Astrocyte of the hippocampus (primary cell): ENCODE results near the gene TLR2.

Source experiments
- DNase-seq: peaks from one replicate; pipeline ENCODE4 v3.0.0; 2011; ENCODE audit warnings: low read depth, low spot score

TLR2 gene

GRCh38 chr4:153684182-153684970, at the start of gene TLR2:
Gene TLR2 (plus strand): TSS chr4:153684280. CDS start chr4:153702908, 18,628 bp downstream.
- DNase-seq = peak; percentile 59

GRCh38 chr4:153634738-153635353, 49.2 kb upstream of the TLR2 start:
- DNase-seq = peak; percentile 46

DNA sequence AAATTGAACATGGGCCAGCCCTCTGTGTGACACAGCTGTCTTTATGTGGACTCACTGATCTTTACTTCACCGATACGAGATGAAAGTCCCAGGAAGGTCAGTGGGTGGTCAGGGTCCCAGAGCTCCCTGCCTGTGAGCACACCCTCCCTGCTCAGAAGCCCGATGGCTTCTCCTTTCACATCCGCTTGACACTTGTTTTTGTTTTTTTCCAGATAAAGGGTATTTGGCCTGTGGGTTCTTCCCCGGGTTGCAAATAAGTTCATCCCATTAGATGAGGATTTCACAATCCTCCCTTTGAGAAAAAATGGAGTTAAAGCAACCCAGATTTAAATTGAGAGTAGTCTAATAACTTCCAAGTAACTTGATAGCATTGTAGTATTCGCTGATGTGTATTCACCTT, 48.2 kb upstream of the TLR2 start:
- no peak for DNase-seq

DNA sequence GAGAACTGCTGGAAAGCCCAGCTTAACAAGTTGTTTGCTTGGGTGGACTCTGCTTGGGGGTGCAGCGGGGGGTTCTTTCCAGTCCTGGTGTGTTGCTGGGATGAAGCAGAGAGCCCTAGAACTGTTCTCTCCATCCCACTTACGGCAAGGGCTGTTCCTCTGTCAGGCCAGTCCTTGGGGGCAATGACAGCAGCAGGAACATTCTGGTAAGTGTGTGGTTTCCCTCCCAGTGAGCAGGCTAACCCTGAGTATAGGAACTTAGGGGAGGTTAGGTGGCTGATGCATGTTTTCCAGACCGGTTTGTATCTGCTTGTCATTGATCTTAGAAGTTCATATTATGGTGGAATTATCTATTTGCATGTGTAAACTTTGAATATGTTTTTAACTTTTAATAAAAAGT, 46.9 kb upstream of the TLR2 start:
- DNase-seq = no peak

GRCh38 chr4:153638011-153638410, 46.1 kb upstream of the TLR2 start:
- no peak for DNase-seq

- DNase-seq = no peak
Measured at GRCh38 chr4:153638999-153639398, 45.1 kb upstream of the TLR2 start.

- DNase-seq = no peak
Measured at GRCh38 chr4:153639833-153640802, 44.0 kb upstream of the TLR2 start.

DNA sequence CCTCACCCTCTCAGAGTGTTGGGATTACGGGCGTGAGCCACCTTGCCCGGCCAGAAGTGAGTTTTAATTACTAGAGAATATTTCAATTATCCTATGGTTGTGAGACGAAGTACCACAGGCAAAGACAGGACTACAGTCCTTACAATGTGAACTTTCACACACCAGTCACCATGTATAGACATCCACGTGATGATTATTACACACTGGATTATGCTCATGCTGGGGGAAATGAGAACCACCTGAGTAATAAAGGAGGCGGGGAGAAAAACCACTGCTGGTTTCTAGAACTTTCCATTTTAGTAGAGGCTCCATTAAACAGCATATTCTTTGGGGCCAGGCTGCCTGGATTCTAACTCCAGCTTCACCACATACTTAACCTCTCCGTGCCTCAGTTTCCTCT, 42.5 kb upstream of the TLR2 start:
- no peak for DNase-seq

GRCh38 chr4:153643406-153644383, 40.4 kb upstream of the TLR2 start:
- DNase-seq = peak; percentile 50

- no peak for DNase-seq
Measured at GRCh38 chr4:153645183-153645582, 38.9 kb upstream of the TLR2 start.

DNA sequence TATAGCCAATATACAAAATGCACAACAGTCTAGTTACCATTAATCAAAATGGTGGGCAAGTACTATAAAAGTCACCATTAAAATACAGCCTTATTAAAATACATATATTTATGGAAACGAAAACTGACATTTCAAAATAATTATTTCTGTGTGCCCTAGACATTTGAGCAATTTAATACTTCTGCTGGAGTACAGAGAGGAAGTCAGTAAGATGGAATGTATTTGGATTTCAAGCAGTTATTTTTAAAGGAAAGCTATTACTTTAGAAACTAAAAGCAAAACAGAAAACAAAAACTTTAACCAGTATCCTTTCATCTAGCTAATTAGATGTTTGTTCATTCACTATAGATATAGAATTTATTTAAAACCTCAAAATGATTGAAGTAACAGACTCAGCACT, 37.8 kb upstream of the TLR2 start:
- DNase-seq = no peak

DNA sequence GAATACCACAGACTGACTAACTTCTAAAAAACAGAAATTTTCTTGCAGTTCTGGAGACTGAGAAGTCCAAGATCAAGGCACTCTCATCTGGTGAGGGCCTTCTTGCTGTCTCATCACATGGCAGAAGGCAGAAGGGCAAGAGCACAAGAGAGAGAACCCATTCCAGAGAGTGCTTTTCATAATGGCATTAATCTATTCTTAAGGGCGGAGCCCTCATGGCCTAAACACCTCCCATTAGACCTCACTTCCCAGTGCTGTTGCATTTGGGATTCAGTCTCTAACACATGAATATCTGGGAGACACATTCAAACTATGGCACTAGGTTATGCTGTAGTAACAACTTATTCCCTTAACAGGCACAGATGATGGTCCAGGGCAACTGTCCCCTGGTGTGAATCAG, 37.1 kb upstream of the TLR2 start:
- DNase-seq = no peak

- DNase-seq = no peak
Measured at GRCh38 chr4:153647975-153648374, 36.1 kb upstream of the TLR2 start.

GRCh38 chr4:153649572-153649991, 34.5 kb upstream of the TLR2 start:
- peak; percentile 23 for DNase-seq

DNA sequence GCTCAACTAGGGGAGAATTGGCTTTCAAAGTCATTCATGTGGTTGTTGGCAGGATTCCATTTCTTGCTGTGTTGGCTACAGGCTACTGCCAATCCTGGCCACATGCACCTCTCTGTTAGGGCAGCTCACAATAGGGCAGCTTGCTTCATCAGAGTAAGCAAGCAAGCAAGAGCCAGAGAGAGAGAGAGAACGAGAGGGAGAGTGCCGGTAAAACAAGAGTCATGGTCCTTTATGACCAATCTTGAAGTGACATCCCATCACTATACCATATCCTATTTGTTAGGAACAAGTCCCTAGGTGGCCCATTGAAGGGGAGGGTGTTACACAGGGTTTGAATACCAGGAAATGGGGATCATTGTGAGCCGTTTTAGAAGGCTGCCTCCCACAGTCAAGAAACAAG, 33.0 kb upstream of the TLR2 start:
- peak; percentile 76 for DNase-seq

DNA sequence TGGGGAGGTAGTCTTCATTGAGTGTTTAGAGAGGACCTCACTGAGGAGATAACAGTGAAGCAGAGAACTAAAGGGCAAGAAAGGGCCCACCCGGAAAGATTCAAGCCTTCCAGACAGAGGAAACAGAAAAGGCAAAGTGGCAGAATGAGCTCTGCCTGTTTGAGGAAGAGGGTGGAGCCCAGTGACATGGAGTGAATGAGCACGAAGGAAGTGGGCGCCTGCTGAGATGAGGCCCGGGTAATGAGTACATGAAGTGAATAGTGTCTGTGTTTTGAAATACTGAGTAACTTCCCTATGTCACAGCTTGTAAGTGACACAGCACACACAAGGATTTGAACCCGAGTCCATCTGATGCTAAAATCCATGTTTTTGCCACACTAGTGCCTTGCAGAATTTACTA, 32.5 kb upstream of the TLR2 start:
- DNase-seq = peak; percentile 10

DNA sequence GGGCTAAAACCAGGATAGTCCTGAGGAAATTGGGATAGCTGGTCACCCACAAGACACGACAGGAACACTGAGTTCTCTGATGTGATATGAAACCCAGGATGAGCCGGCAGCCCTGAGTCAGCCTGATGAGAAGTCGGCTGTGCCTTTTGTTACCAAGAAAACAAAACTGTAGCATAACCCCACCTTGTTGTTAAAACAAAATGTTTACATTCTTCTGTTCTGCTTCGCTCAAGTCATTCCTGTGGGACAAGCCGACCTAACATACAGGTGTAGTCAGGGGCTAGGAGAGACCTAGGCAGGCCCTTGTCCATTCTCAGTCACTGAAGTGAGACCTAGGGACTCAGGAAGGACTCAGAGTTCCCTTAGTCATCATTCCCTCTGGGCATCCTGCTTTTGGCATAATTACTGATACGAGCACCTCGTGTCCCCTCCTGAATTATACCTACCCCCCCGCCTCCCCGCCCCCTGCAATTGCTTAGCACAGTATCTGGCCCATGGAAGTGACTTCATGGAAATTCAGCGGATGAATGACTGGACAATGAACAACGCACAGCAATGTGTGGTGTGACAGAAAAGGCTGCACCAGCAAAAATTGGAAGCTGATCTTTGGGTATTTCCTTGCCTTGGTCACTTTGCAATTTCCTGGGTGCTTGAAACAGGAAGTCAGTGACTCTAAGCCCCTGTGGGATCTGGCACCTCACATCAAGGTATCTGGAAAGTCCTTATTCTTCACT, 31.9 kb upstream of the TLR2 start:
- DNase-seq = peak; percentile 20

DNA sequence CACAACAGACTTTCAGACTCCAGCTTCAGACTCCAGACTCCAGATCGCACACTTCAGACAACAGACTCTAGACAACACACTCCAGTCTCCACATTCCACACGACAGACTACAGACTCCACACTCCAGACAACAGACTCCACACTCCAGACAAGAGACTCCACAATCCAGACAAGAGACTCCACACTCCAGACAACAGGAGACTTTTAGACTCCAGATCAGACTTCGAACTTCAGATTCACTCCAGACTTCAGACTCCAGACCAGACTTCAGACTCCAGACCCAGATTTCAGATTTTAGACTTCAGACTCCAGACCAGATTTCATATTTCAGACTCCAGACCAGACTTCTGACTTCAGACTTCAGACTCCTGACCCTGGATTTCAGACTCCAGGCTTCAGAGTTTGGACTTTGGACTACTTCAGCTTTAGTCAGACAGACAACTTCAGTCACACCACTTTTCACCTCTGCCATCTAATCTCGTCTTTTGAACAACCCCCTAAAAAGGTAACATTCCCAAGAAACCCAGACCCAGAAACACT, 29.0 kb upstream of the TLR2 start:
- DNase-seq = no peak

DNA sequence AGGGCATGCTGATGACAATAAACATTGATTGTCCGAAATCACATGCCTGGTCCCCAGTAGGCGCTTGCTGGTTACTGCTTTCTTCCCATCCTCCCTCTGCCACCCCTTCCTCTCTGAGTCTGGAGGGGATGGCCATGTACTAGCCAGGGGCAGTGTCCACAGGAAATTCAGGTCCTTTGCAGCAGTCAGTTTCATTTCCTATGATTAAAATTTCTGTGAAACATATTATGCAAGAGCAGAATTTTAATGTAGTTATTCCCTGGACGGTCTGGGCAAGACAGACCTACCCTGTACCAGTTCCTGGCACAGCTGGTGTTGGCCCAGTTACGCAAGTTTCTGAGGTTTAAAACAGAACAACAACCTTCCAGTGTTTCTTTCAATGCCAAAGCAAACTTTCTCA, 28.2 kb upstream of the TLR2 start:
- peak; percentile 62 for DNase-seq

- no peak for DNase-seq
Measured at GRCh38 chr4:153661215-153661822, 22.8 kb upstream of the TLR2 start.
